ENCODE data around the gene PRKRA. TPM values are rescaled to one million over a fixed set of nuclear protein-coding genes. Genes with fewer than 3 reads are reported as not detected.

The PRKRA gene
- total and polyA plus RNA-seq, 2 of the 13 experiments (the other 11 are each of a cell fraction or from before 2014, with no cell fraction given), result 53.1 to 74.7 TPM

DNA sequence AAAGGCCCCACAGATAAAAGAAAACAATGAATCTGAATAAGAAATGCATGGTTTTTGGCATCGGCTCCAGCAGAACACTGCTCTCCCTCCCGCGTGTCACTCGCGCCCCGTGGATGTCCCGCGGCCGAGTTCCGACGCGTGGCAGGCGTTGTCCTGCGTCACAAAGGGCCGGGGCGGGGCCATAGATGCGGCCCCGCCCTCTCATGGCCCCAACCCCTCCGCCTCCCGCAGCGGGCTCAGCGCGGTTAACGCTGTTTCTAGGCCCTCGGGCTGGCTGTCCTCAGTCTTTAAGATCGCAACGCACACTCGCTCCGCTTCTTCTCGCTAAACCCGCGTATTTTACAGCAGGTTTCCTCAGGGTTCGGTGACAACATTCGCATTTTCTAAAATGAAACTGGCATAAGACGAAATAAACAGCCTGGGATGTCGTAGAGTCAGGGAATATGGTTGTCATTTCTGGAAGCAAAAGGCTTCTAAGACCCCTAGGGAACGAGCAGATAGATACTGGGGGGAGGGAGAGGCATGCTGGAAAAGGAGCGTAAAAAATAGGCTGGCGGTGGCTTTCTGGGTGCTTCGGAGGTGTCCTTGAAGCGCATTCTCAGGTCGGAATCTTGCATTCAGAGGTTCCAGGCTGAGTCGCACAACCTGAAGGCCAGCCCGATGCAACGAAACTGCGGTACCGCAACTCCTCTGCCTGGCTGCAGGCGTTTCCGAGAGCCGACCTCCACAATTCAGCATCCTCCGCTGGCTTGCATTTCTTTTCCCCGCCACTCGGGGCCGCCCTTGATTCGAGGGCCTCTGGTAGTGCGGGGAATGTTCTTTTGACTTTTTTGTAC, 27.7 kb upstream of the PRKRA start, which contains the start of gene FKBP7 (continued):
- TF ChIP-seq ZBTB49 (CRISPR knock-in tag; IDR thresholded peaks at IDR 0.05; ENCODE audit: borderline replicate concordance) (peak; percentile 47; the same call in 1 of the 2 replicates), ZNF780A (CRISPR knock-in tag; IDR thresholded peaks at IDR 0.05) (no peak), MTA1 (CRISPR knock-in tag; IDR thresholded peaks at IDR 0.05; ENCODE audit: borderline replicate concordance) (peak; percentile 50; the same call in 1 of the 2 replicates), RBAK (CRISPR knock-in tag; IDR thresholded peaks at IDR 0.05) (no peak), DR1 (CRISPR knock-in tag; IDR thresholded peaks at IDR 0.05) (peak; percentile 39), MAFK (conservative IDR thresholded peaks at IDR 0.05 in 1 of 2, IDR thresholded peaks at IDR 0.05 in 1 of 2; ENCODE audit: low read length in 2 of 2) (no peak), REPIN1 (CRISPR knock-in tag; IDR thresholded peaks at IDR 0.05; ENCODE audit: borderline replicate concordance, low read depth) (peak; percentile 68; the same call in 1 of the 2 replicates), ZNF205 (CRISPR knock-in tag; IDR thresholded peaks at IDR 0.05) (0 out of 2 replicates have a peak, but pooled peaks have one; percentile 16), ZBTB33 (CRISPR knock-in tag; IDR thresholded peaks at IDR 0.05) (peak; percentile 61; the same call in 1 of the 2 replicates), SAFB2 (CRISPR knock-in tag; IDR thresholded peaks at IDR 0.05; ENCODE audit: borderline replicate concordance, low read depth) (peak; percentile 82), ZNF878 (CRISPR knock-in tag; IDR thresholded peaks at IDR 0.05) (peak; percentile 85), ZNF121 (CRISPR knock-in tag; IDR thresholded peaks at IDR 0.05) (no peak), RNF2 (conservative IDR thresholded peaks at IDR 0.05; ENCODE audit: low read depth) (no peak), NFE2L2 (IDR thresholded peaks at IDR 0.05; ENCODE audit: low read length) (no peak)
- TF ChIP-seq, protein P1, sequence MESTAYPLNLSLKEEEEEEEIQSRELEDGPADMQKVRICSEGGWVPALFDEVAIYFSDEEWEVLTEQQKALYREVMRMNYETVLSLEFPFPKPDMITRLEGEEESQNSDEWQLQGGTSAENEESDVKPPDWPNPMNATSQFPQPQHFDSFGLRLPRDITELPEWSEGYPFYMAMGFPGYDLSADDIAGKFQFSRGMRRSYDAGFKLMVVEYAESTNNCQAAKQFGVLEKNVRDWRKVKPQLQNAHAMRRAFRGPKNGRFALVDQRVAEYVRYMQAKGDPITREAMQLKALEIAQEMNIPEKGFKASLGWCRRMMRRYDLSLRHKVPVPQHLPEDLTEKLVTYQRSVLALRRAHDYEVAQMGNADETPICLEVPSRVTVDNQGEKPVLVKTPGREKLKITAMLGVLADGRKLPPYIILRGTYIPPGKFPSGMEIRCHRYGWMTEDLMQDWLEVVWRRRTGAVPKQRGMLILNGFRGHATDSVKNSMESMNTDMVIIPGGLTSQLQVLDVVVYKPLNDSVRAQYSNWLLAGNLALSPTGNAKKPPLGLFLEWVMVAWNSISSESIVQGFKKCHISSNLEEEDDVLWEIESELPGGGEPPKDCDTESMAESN (CRISPR knock-in tag; conservative IDR thresholded peaks at IDR 0.05), result 0 out of 2 replicates have a peak, but pooled peaks have one; percentile 48
- TF ChIP-seq, protein P2, sequence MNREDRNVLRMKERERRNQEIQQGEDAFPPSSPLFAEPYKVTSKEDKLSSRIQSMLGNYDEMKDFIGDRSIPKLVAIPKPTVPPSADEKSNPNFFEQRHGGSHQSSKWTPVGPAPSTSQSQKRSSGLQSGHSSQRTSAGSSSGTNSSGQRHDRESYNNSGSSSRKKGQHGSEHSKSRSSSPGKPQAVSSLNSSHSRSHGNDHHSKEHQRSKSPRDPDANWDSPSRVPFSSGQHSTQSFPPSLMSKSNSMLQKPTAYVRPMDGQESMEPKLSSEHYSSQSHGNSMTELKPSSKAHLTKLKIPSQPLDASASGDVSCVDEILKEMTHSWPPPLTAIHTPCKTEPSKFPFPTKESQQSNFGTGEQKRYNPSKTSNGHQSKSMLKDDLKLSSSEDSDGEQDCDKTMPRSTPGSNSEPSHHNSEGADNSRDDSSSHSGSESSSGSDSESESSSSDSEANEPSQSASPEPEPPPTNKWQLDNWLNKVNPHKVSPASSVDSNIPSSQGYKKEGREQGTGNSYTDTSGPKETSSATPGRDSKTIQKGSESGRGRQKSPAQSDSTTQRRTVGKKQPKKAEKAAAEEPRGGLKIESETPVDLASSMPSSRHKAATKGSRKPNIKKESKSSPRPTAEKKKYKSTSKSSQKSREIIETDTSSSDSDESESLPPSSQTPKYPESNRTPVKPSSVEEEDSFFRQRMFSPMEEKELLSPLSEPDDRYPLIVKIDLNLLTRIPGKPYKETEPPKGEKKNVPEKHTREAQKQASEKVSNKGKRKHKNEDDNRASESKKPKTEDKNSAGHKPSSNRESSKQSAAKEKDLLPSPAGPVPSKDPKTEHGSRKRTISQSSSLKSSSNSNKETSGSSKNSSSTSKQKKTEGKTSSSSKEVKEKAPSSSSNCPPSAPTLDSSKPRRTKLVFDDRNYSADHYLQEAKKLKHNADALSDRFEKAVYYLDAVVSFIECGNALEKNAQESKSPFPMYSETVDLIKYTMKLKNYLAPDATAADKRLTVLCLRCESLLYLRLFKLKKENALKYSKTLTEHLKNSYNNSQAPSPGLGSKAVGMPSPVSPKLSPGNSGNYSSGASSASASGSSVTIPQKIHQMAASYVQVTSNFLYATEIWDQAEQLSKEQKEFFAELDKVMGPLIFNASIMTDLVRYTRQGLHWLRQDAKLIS (CRISPR knock-in tag; IDR thresholded peaks at IDR 0.05), result no peak
